HG02938 (cell line): ENCODE measurements around the gene DDX39A.
"Not testable (repeated sequence)": the region's sequence is repeated elsewhere in the genome, so short reads cannot be mapped to it uniquely, and the experiment has no call there.

Experiments used
- ATAC-seq: cut with Tn5 transposase; IDR thresholded peaks from one replicate; pipeline ENCODE4 v1.9.1; 2021; ENCODE audit warnings: mild to moderate bottlenecking, moderate library complexity; ENCODE audit not compliant: unreplicated experiment

DDX39A gene

DNA sequence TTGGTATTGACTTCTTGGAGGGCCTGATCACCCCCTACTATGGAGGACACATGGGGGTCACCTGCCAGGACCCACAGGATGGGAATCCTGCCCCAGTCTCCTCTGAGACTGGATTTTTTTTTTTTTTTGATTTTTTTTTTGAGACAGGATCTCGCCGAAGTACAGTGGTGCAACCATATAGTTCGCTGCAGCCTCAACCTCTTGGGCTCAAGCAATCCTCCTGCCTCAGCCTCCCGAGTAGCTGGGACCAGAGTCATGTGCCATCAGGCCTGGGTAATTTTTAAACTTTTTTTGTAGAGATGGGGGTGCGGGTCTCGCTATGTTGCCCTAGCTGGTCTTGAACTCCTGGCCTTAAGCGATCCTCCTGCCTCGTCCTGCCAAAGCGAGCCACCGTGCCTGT, 52.1 kb downstream of the DDX39A start:
- no peak for ATAC-seq

DNA sequence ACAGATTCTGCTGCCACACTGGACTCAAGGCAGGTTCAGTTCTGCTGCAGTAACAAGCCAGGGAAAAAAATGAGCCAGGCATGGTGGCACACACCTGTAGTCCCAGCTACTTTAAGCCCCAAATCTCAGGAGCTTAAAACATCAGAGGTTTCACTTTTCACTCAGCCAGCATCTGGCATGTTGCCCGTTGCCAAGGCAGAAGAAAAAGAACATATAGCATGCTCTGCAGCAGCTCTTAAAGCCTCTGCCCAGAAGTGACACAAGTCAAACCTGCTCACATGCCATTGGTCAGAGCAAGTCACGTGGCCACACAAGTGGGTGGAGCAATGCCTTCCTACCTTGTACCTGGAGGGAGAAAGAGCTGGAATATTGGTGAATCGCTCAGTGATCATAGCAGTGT, 52.6 kb downstream of the DDX39A start:
- ATAC-seq, result no peak

DNA sequence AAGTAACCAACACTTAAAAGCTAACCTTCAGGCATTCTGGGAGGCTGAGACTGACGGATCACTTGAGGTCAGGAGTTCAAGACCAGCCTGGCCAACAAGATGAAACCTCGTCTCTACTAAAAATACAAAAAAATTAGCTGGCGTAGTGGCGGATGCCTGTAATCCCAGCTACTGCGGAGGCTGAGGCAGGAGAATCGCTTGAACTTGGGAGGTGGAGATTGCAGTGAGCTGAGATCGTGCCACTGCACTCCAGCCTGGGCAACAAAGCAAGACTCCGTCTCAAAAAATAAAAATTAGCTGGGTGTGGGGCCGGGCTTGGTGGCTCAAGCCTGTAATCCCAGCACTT, 55.1 kb downstream of the DDX39A start:
- not testable (repeated sequence) for ATAC-seq

DNA sequence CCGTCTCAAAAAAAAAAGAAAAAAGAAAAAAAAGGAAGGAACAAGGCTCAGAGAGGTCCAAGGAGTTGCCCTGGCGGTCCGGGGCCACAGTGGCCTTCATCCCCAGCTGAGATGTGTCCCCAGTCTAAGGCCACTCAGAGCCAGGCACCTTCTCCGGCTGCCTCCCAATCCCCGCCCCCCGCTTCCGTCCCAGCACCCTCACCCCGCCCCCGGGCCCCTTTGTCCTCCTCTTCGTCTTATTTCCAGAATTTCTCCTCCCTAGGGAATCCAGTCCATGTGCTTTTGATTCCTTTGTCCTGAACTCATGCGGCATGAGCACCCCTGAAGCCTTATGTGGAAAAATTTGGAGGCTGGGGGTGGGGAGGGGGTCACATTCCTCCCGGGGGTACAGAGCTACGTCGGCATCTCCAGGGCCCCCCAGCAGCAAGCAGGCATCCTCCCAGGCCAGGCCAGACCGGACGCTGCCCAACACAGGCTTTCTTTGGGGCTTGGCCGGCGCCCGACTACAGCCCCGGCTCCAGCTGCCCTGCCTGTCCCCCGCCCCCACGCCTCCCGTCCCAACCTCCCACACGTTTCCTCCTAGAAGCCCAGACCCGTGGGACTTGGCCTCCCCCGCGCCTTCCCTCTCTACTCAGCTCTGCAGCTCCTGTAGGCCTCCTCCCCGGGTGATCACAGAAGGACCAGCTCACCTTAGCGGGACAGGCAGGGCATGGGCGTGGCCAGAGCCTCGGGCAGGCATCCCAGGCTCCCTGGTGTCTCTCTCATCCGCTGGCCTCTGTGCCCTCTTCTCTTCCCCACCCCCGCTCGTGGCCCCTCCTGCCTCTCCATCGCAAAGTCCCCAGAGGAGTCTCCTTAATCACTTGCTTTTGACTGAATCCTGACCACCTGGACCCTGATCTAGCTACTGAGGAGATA, 55.7 kb downstream of the DDX39A start:
- ATAC-seq, result no peak

DNA sequence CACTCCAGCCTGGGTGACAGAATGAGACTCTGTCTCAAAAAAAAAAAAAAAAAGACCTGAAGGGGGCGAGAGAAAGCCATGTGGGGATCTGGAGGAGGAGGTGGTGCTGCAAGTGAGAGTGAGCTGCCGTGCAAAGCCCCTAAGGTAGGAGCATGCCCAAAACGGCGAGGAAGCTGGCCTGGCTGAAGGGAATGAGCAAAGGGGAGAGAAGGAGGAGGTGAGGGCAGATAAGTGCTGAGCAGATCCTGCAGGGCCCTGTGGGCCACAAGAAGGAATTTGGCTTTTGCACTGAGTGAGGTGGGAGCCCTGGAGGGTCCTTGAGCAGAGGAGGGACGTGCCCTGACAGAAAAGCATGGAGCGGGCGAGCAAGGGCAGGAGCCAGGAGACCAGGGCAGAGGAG, 57.3 kb downstream of the DDX39A start:
- ATAC-seq, result no peak
